Mesenchymal stem cell (in vitro differentiated cells and primary cell): Measurements from ENCODE around the gene JAKMIP1.

Experiments
- DNase-seq: peaks from one replicate; pipeline ENCODE4 v3.0.0-alpha.2; 2013
- H2AFZ ChIP-seq: one replicate; pipeline ENCODE4 v1.6.1; 2013; ENCODE audit warnings: low read depth, mild to moderate bottlenecking, control low read depth, inconsistent platforms, low read length, moderate library complexity
- H2AK5ac ChIP-seq: 2 replicates; pipeline ENCODE4 v1.6.1; 2013; ENCODE audit warnings: low read length, moderate library complexity, mild to moderate bottlenecking, inconsistent platforms; ENCODE audit not compliant: severe bottlenecking
- H2BK120ac ChIP-seq: one replicate; pipeline ENCODE4 v1.6.1; 2013; ENCODE audit warnings: low read depth, mild to moderate bottlenecking, inconsistent platforms, low read length, moderate library complexity
- H2BK12ac ChIP-seq, 2 experiments: one replicate each; pipeline ENCODE4 v1.6.1; 2013; ENCODE audit warnings: inconsistent platforms in 2 of 2, low read length in 2 of 2, mild to moderate bottlenecking in 2 of 2, moderate library complexity in 2 of 2, control low read depth in 1 of 2
- H2BK15ac ChIP-seq: one replicate; pipeline ENCODE4 v1.6.1; 2013; ENCODE audit warnings: mild to moderate bottlenecking, low read depth, inconsistent platforms; ENCODE audit not compliant: poor library complexity, severe bottlenecking
- H2BK5ac ChIP-seq: 2 replicates; pipeline ENCODE4 v1.6.1; 2013; ENCODE audit warnings: low read depth, mild to moderate bottlenecking, low read length, control low read depth, inconsistent platforms; ENCODE audit not compliant: poor library complexity, severe bottlenecking
- H3K14ac ChIP-seq, 2 experiments: one replicate each; pipeline ENCODE4 v1.6.1; 2013; ENCODE audit warnings: inconsistent platforms in 2 of 2, low read length in 2 of 2, control low read depth in 1 of 2, mild to moderate bottlenecking in 1 of 2, moderate library complexity in 1 of 2
- H3K18ac ChIP-seq, 2 experiments: one replicate each; pipeline ENCODE4 v1.6.1; 2013; ENCODE audit warnings: inconsistent platforms in 2 of 2, low read length in 2 of 2, control low read depth in 1 of 2, low read depth in 1 of 2, mild to moderate bottlenecking in 1 of 2
- H3K23ac ChIP-seq, 2 experiments: one replicate each; pipeline ENCODE4 v1.6.1; 2013; ENCODE audit warnings: inconsistent platforms in 2 of 2, low read length in 2 of 2, mild to moderate bottlenecking in 2 of 2, moderate library complexity in 2 of 2, control low read depth in 1 of 2
- H3K27ac ChIP-seq: 2 replicates; pipeline ENCODE4 v1.5.1; 2013; ENCODE audit warnings: mild to moderate bottlenecking, moderate library complexity, low read length, control low read depth, inconsistent platforms; ENCODE audit not compliant: poor library complexity, severe bottlenecking
- H3K27me3 ChIP-seq, 2 experiments: 2 replicates each; pipeline versions ENCODE4 v1.6.1 to v1.7.0; 2013; ENCODE audit warnings: low read length in 2 of 2, mild to moderate bottlenecking in 2 of 2, moderate library complexity in 2 of 2, control low read depth in 1 of 2, inconsistent platforms in 1 of 2; ENCODE audit not compliant: control insufficient read depth in 1 of 2, insufficient read depth in 1 of 2
- H3K36me3 ChIP-seq, 2 experiments: 2 replicates each; pipeline versions ENCODE4 v1.6.1 to v1.7.0; 2013; ENCODE audit warnings: low read length in 2 of 2, control low read depth in 1 of 2, inconsistent platforms in 1 of 2, low read depth in 1 of 2, mild to moderate bottlenecking in 1 of 2; ENCODE audit not compliant: insufficient read depth in 2 of 2, control insufficient read depth in 1 of 2
- H3K4ac ChIP-seq, 2 experiments: one replicate each; pipeline ENCODE4 v1.6.1; 2013; ENCODE audit warnings: inconsistent platforms in 2 of 2, low read length in 2 of 2, mild to moderate bottlenecking in 2 of 2, moderate library complexity in 2 of 2, control low read depth in 1 of 2, low read depth in 1 of 2
- H3K4me1 ChIP-seq: 2 replicates; pipeline ENCODE4 v1.6.1; 2013; ENCODE audit warnings: low read depth, low read length, control low read depth; ENCODE audit not compliant: control insufficient read depth, insufficient read depth
- H3K4me2 ChIP-seq: 2 replicates; pipeline ENCODE4 v1.6.1; 2013; ENCODE audit warnings: low read length, mild to moderate bottlenecking, inconsistent platforms; ENCODE audit not compliant: poor library complexity, severe bottlenecking
- H3K4me3 ChIP-seq, 2 experiments: 2 replicates each; pipeline versions ENCODE4 v1.5.1 to v1.7.0; 2013; ENCODE audit warnings: low read length in 2 of 2, mild to moderate bottlenecking in 2 of 2, control low read depth in 1 of 2, low read depth in 1 of 2; ENCODE audit not compliant: insufficient read depth in 1 of 2
- H3K79me1 ChIP-seq: replicated peaks from 2 replicates; pipeline ENCODE4 v1.6.1; 2013; ENCODE audit warnings: mild to moderate bottlenecking, control low read depth, low read length, inconsistent platforms; ENCODE audit not compliant: poor library complexity, severe bottlenecking
- H3K9ac ChIP-seq: 2 replicates; pipeline ENCODE4 v1.7.0; 2013; ENCODE audit warnings: mild to moderate bottlenecking, low read length, moderate library complexity
- H3K9me3 ChIP-seq: 2 replicates; pipeline ENCODE4 v1.7.0; 2013; ENCODE audit warnings: mild to moderate bottlenecking, low read length; ENCODE audit not compliant: control insufficient read depth
- H4K8ac ChIP-seq: one replicate; pipeline ENCODE4 v1.6.1; 2013; ENCODE audit warnings: inconsistent platforms, mild to moderate bottlenecking, low read length, moderate library complexity
- H4K91ac ChIP-seq: one replicate; pipeline ENCODE4 v1.6.1; 2013; ENCODE audit warnings: mild to moderate bottlenecking, low read length, inconsistent platforms
- WGBS: methylation state at CpG from one replicate; pipeline ENCODE4 v1.1.7; 2013; ENCODE audit warnings: mixed read lengths; 5-methylcytosine and 5-hydroxymethylcytosine counted together

JAKMIP1 gene

DNA sequence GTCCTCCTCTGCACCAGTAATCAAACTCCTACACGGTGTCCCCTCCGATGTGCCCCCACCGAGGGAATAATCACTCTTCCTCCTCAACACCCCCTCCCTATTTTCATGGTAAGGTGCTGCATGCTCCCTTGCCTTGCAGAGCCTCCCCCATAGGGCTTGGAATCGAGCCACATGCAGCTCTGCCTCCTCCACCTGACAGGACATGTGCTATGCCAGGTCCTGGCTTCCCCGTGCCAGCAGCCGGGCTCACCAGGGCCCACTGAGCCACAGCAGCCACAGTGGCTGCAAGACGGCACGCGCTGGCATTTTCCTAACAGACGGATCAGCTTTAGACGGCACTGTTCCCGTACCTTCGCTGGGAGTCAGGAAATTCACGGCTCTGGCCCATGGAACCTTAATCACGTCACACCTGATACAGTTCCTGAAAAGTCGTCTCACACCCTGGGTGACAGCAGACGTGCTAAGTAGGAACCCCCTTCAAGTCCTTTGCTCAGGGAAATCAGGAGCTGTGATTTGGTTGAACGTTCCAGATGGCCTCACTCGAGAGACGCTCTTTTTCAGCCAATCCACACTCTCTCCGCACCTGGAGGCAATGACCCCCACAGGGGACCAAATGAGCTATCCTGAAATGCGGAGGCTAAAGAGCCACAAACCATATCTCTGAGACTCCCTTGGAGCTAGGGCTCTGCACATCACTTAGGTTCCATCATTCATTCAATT, 63.2 kb downstream of the JAKMIP1 start:
- no peak overlapping the region for H2BK15ac ChIP-seq
- H3K27me3 ChIP-seq, result no peaks in the 10 kb centered on the region
- H2AFZ ChIP-seq, result no peak overlapping the region
- H2BK12ac ChIP-seq, result no peak overlapping the region
- no peak overlapping the region for H2AK5ac ChIP-seq
- H3K9ac ChIP-seq, result no peak overlapping the region
- H3K27ac ChIP-seq, result no peak overlapping the region
- H3K4ac ChIP-seq, result no peak overlapping the region
- H2BK120ac ChIP-seq, result no peak overlapping the region
- H3K79me1 ChIP-seq, result no peaks in the 10 kb centered on the region
- H3K9me3 ChIP-seq, result no peaks in the 10 kb centered on the region
- no peak overlapping the region for H4K8ac ChIP-seq
- no peak for DNase-seq
- WGBS, result 41% methylated on average over 22 of the region's 22 CpGs
- H2BK5ac ChIP-seq, result no peak overlapping the region
- H4K91ac ChIP-seq, result no peak overlapping the region
- no peak overlapping the region for H3K14ac ChIP-seq
- no peak overlapping the region for H3K4me3 ChIP-seq
- H3K4me1 ChIP-seq, result no peaks in the 10 kb centered on the region
- no peaks in the 10 kb centered on the region for H3K36me3 ChIP-seq
- no peak overlapping the region for H3K18ac ChIP-seq
- no peak overlapping the region for H3K23ac ChIP-seq
- H3K4me2 ChIP-seq, result no peak overlapping the region

DNA sequence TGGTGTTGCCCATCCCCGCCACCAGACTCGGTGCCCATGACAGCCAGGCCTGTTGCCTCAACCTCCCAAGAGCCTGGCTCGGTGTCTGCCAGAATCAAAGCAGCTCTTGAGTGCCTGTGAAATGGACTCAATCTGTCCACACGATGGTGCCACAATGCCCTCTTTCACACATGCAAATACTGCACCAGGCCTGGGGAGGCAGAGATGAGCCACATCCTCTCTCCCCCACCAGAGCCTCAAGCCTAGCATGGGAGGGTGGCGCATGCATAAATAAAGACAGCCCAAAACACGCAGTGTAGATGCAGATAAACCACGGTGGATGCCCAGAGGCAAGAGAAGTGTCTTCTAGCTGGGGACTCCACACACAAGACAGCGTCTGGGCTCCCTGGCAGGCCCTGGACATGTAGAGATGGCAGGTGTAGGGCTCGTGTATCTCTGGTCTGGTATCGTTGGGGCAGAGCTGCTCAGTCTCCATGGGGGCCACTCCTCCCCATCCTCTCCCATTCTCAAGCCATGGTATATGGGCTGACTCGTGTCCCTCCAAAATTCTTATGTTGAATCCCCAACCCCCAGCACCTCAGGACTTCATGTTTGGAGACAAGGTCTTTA, 65.6 kb downstream of the JAKMIP1 start:
- Histone ChIP-seq H3K4me3 (no peak overlapping the region), H3K36me3 (no peaks in the 10 kb centered on the region), H2AFZ (no peak overlapping the region), H4K8ac (no peak overlapping the region), H2BK15ac (no peak overlapping the region), H3K4ac (no peak overlapping the region), H3K79me1 (no peaks in the 10 kb centered on the region), H3K4me1 (no peaks in the 10 kb centered on the region), H3K23ac (no peak overlapping the region), H4K91ac (no peak overlapping the region), H3K27me3 (no peaks in the 10 kb centered on the region), H3K14ac (no peak overlapping the region), H2BK120ac (no peak overlapping the region), H3K18ac (no peak overlapping the region), H3K27ac (no peak overlapping the region), H3K4me2 (no peak overlapping the region), H2AK5ac (no peak overlapping the region), H2BK12ac (no peak overlapping the region), H3K9ac (no peak overlapping the region), H3K9me3 (no peaks in the 10 kb centered on the region), H2BK5ac (no peak overlapping the region)
- DNase-seq, result no peak
- 60% methylated on average over 10 of the region's 11 CpGs for WGBS

DNA sequence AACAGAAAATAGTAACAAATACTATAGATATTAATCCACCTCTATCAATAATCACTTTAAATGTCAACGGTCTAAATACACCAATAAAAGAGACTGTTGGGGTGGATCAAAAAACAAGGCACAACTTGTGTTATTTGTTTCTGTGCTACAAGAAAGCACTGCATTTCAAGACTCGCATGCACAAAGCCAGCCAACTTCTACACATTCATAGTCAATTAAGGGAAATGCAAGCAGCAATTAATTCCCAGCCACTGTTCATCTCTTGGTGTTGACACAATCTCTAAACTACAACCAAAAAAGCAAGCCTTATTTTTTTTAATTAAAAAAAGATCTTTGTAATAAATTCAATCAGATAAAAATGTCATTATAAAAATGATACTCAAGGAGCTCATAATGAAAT, 67.6 kb downstream of the JAKMIP1 start:
- no peak overlapping the region for H3K4me3 ChIP-seq
- no peak overlapping the region for H2AFZ ChIP-seq
- no peak overlapping the region for H3K9ac ChIP-seq
- no peak overlapping the region for H2BK5ac ChIP-seq
- H3K4me1 ChIP-seq, result no peaks in the 10 kb centered on the region
- H3K36me3 ChIP-seq, result no peaks in the 10 kb centered on the region
- H3K18ac ChIP-seq, result no peak overlapping the region
- H2AK5ac ChIP-seq, result no peak overlapping the region
- no peak overlapping the region for H2BK12ac ChIP-seq
- peaks cover 0 to 4% of the 10 kb centered on the region in 2 experiments for H3K27me3 ChIP-seq
- no peak overlapping the region for H3K14ac ChIP-seq
- H2BK120ac ChIP-seq, result no peak overlapping the region
- H3K79me1 ChIP-seq, result no peaks in the 10 kb centered on the region
- H2BK15ac ChIP-seq, result no peak overlapping the region
- no peak overlapping the region for H4K8ac ChIP-seq
- H3K27ac ChIP-seq, result no peak overlapping the region
- WGBS, result 78% methylated on average over 2 of the region's 2 CpGs
- DNase-seq, result no peak
- H3K4me2 ChIP-seq, result no peak overlapping the region
- H3K9me3 ChIP-seq, result no peaks in the 10 kb centered on the region
- H3K4ac ChIP-seq, result no peak overlapping the region
- H3K23ac ChIP-seq, result no peak overlapping the region
- H4K91ac ChIP-seq, result no peak overlapping the region

DNA sequence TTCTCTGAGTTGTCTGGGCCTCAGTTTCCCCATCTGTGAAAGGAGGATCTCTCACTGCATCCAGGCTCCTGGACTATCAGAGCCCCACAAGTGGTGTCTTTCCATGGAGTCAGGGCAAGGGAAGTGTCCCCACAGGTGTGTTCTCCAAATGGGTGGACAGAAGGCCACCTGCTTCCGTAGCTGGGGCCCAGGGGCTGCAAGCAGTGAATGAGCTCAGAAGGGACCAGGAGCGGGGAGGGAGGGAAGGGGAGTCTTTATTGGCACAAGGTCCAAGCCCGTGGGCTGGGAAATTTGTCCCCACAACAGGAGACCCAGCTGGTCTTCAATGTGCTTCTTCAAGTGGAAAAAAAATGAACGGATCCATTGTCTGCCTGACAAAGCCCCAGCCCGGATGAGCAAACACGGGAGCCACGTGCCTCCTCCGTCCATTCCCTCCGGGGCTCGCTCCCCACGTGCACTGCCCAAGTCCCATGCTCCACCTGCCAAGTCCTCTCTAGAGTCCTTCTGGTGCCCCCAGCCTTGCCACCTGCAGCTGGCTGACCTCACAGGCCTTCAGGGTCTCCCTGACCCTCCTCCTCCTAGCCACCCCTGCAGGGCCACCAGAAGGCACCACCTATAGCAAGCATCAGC, 72.0 kb downstream of the JAKMIP1 start:
- H3K4me1 ChIP-seq, result no peaks in the 10 kb centered on the region
- no peak overlapping the region for H4K8ac ChIP-seq
- H3K14ac ChIP-seq, result no peak overlapping the region
- peak overlapping the region in 1 of 2 experiments; percentile 14 for H3K4me3 ChIP-seq
- H3K36me3 ChIP-seq, result no peaks in the 10 kb centered on the region
- H3K79me1 ChIP-seq, result no peaks in the 10 kb centered on the region
- H2AFZ ChIP-seq, result no peak overlapping the region
- peaks cover 0 to 4% of the 10 kb centered on the region in 2 experiments for H3K27me3 ChIP-seq
- no peak overlapping the region for H2BK12ac ChIP-seq
- no peak for DNase-seq
- 89% methylated on average over 11 of the region's 11 CpGs for WGBS
- H2AK5ac ChIP-seq, result no peak overlapping the region
- H3K23ac ChIP-seq, result no peak overlapping the region
- no peak overlapping the region for H2BK120ac ChIP-seq
- H3K18ac ChIP-seq, result no peak overlapping the region
- H3K9ac ChIP-seq, result no peak overlapping the region
- H3K4me2 ChIP-seq, result no peak overlapping the region
- H3K4ac ChIP-seq, result no peak overlapping the region
- no peak overlapping the region for H2BK15ac ChIP-seq
- no peaks in the 10 kb centered on the region for H3K9me3 ChIP-seq
- no peak overlapping the region for H2BK5ac ChIP-seq
- no peak overlapping the region for H3K27ac ChIP-seq
- H4K91ac ChIP-seq, result no peak overlapping the region
